ENCODE data around the gene ARHGEF9.

Gene ARHGEF9

GRCh38 chrX:63785708-63786040, 660 bp upstream of the ARHGEF9 start:
- H3K4me3 ChIP-seq (replicated peaks in 1 of 2; ENCODE audit: low read depth in 2 of 2, low read length in 2 of 2): no peak overlapping the region

DNA sequence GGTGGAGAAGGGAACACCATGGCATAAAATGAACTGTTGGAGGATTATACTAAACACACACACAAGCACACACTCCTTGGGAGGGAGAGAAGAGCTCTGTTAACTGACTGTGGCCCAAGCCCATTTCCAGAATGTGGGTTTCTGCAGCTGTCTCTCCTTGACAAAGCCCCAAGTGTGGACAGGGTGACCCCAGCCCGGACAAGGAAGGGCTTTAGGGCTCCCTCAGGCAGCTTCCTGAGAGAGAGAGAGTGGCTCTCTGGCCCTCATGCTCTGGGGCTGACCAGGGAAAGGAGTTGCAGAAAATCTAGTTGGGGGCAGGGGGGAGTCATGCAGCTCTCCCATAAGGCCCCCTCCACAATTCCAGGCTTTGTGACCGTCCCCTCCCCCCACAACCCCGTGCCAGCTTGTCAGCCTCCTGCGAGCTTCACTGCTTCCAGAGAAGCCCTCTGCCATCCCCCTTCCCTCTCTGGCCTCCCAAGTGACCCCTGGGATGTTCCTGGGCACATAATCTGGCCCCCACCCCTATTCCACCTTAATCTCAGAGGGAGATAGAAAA, 590 bp downstream of the ARHGEF9 start:
- no peak for TF ChIP-seq CTCF (IDR thresholded peaks at IDR 0.05; ENCODE audit: low read depth, low read length)
- H3K4me3 ChIP-seq (replicated peaks in 1 of 2; ENCODE audit: low read depth in 2 of 2, low read length in 2 of 2): peak overlapping the region; percentile 5 to 37
- no peak for DNase-seq (ENCODE audit: low read depth in 2 of 2)

More at GRCh38 chrX:63785708-63786040, 660 bp upstream of the ARHGEF9 start:
- no peak for DNase-seq (ENCODE audit: low read depth in 2 of 2)
- TF ChIP-seq CTCF (IDR thresholded peaks at IDR 0.05; ENCODE audit: low read depth, low read length): no peak

- TF ChIP-seq CTCF (IDR thresholded peaks at IDR 0.05; ENCODE audit: low read depth, low read length): no peak
- H3K4me3 ChIP-seq (replicated peaks in 1 of 2; ENCODE audit: low read depth in 2 of 2, low read length in 2 of 2): no peak overlapping the region
- DNase-seq (ENCODE audit: low read depth in 2 of 2): no peak
Measured at GRCh38 chrX:63782515-63782914, 2.5 kb downstream of the ARHGEF9 start.

DNA sequence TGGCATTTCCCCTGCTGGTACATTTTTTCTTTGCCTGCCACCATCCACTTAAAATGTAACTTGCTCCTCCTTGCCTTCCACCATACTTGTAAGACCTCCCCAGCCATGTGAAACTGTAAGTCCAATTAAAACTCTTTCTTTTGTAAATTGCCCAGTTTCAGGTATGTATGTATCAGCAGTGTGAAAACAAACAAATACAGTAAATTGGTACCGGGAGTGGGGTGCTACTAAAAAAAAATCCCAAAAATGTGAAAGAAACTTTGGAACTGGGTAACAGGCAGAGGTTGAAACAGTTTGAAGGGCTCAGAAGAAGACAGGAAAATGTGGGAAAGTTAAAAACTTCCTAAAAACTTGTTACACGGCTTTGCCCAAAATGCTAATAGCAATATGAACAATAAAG, 16.3 kb downstream of the ARHGEF9 start:
- no peak for TF ChIP-seq CTCF (IDR thresholded peaks at IDR 0.05; ENCODE audit: low read depth, low read length)
- no peak for DNase-seq (ENCODE audit: low read depth in 2 of 2)
- no peak overlapping the region for H3K4me3 ChIP-seq (replicated peaks in 1 of 2; ENCODE audit: low read depth in 2 of 2, low read length in 2 of 2)

DNA sequence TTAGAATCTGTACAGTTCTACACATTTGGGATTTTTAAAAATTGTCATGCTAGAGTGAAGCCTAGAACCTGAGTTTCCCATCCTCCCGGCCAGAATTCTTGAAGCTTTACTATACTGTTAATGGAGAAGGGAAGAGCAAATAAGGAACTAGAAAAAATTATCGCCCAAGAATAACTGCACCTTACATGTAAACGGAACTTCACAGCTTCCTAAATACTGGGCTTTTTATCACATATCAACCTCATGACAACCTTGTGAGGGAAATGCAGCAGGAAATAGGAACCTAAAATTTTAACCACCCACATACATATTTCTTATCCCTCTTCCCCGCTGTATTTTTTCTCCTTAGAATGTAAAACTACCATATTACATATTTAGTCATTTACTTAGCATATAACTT, 19.3 kb downstream of the ARHGEF9 start:
- TF ChIP-seq CTCF (IDR thresholded peaks at IDR 0.05; ENCODE audit: low read depth, low read length): no peak
- no peak overlapping the region for H3K4me3 ChIP-seq (replicated peaks in 1 of 2; ENCODE audit: low read depth in 2 of 2, low read length in 2 of 2)
- DNase-seq (ENCODE audit: low read depth in 2 of 2): no peak

DNA sequence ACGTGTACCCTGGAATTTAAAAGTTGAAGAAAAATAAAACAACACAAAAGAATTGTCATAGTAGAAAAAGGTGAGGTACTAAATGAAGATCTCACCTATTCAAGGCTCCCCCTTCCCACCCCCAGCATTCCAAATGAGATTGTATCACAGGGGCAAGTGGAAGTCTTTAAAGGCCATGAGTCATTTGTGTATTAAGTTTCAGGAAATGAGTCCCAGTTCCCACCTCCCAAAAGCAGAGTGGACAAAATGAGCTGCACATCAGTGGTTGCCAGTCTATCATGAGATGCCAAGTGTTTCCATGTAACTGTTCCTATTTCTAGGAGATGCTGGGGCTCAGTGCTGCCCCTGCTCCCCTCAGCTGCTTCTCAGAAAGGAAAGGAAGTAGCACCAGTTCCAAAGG, 20.1 kb downstream of the ARHGEF9 start:
- no peak overlapping the region for H3K4me3 ChIP-seq (replicated peaks in 1 of 2; ENCODE audit: low read depth in 2 of 2, low read length in 2 of 2)

More for the DNA sequence above, 20.1 kb downstream of the ARHGEF9 start:
- peak in 1 of 2 donors; percentile 41 for DNase-seq (ENCODE audit: low read depth in 2 of 2)
- no peak for TF ChIP-seq CTCF (IDR thresholded peaks at IDR 0.05; ENCODE audit: low read depth, low read length)
